IMR-90 (cell line): ENCODE measurements around the gene FUT6. TPM values are rescaled to one million over a fixed set of nuclear protein-coding genes. Genes with fewer than 3 reads are reported as not detected.
A peak's percentile ranks its signal among the peaks of the same experiment; 100 is the strongest.

Experiments used
- ATAC-seq: fragments of 200-7000 bp; cut with Tn5 transposase; 2 replicates; pipeline ENCODE4 v1.9.1; 2020; ENCODE audit warnings: low read depth, mild to moderate bottlenecking, moderate library complexity
- BruUV-seq: library from RNA; stranded (reverse); fragments of 400-500 nt; replicated peaks from 2 replicates; lab custom pipeline; 2021; lab: Mats Ljungman, UMichigan
- CTCF ChIA-PET: fragments of 300-600 bp; formaldehyde crosslinking; extraction: SDS; loops from one replicate; lab custom pipeline; 2021; ENCODE audit warnings: antibody characterized with exemption; lab: Yijun Ruan, JAX
- POLR2A ChIA-PET: fragments of 300-600 bp; sonication (Branson Sonifier 250); formaldehyde crosslinking; loops from one replicate; lab custom pipeline; 2022; ENCODE audit warnings: antibody characterized with exemption; ENCODE audit not compliant: unreplicated experiment; lab: Charles Lee
- DNase-seq: peaks from one replicate; pipeline ENCODE4 v3.0.0; 2013
- H2AFZ ChIP-seq: replicated peaks from 2 replicates; pipeline ENCODE3; 2013; ENCODE audit warnings: low read length, mild to moderate bottlenecking; ENCODE audit not compliant: poor library complexity
- H2AK5ac ChIP-seq: 2 replicates; pipeline ENCODE4 v1.6.1; 2013; ENCODE audit warnings: low read depth, low read length, inconsistent platforms
- H2AK9ac ChIP-seq: replicated peaks from 2 replicates; pipeline ENCODE3; 2013; ENCODE audit warnings: mild to moderate bottlenecking, low read depth, low read length, moderate library complexity; ENCODE audit not compliant: poor library complexity
- H2BK120ac ChIP-seq: 2 replicates; pipeline ENCODE4 v1.6.1; 2013; ENCODE audit warnings: low read depth, low read length, inconsistent platforms
- H2BK15ac ChIP-seq: 3 replicates; pipeline ENCODE4 v1.6.1; 2013; ENCODE audit warnings: low read depth, low read length, inconsistent platforms
- H2BK20ac ChIP-seq: 2 replicates; pipeline ENCODE4 v1.6.1; 2013; ENCODE audit warnings: low read depth, mild to moderate bottlenecking, inconsistent platforms, low read length, moderate library complexity
- H2BK5ac ChIP-seq: 2 replicates; pipeline ENCODE4 v1.6.1; 2013; ENCODE audit warnings: mild to moderate bottlenecking, low read depth, low read length, inconsistent platforms; ENCODE audit not compliant: poor library complexity, severe bottlenecking
- H3K14ac ChIP-seq: replicated peaks from 2 replicates; pipeline ENCODE4 v1.6.1; 2013; ENCODE audit warnings: low read depth, low read length, inconsistent platforms
- H3K18ac ChIP-seq: 2 replicates; pipeline ENCODE4 v1.6.1; 2013; ENCODE audit warnings: low read depth, low read length, control low read depth
- H3K23ac ChIP-seq: 2 replicates; pipeline ENCODE4 v1.6.1; 2013; ENCODE audit warnings: low read depth, low read length, inconsistent platforms
- H3K27ac ChIP-seq: 2 replicates; pipeline ENCODE4 v1.5.1; 2013; ENCODE audit warnings: mild to moderate bottlenecking, control low read depth, low read length; ENCODE audit not compliant: insufficient read depth
- H3K27me3 ChIP-seq: 2 replicates; pipeline ENCODE4 v1.6.1; 2013; ENCODE audit warnings: low read length; ENCODE audit not compliant: control insufficient read depth, insufficient read depth
- H3K36me3 ChIP-seq: 2 replicates; pipeline ENCODE4 v1.6.1; 2013; ENCODE audit warnings: low read length, mixed read lengths; ENCODE audit not compliant: control insufficient read depth, insufficient read depth
- H3K4ac ChIP-seq: 2 replicates; pipeline ENCODE4 v1.6.1; 2013; ENCODE audit warnings: low read depth, low read length, inconsistent platforms
- H3K4me1 ChIP-seq: 2 replicates; pipeline ENCODE4 v1.6.1; 2013; ENCODE audit warnings: low read length, mixed read lengths; ENCODE audit not compliant: control insufficient read depth, insufficient read depth
- H3K4me2 ChIP-seq: 2 replicates; pipeline ENCODE4 v1.6.1; 2013; ENCODE audit warnings: low read depth, mild to moderate bottlenecking, control low read depth, low read length, moderate library complexity
- H3K4me3 ChIP-seq: 2 replicates; pipeline ENCODE4 v1.5.1; 2013; ENCODE audit warnings: low read depth, mild to moderate bottlenecking, control low read depth, low read length, moderate library complexity; ENCODE audit not compliant: insufficient read depth
- H3K56ac ChIP-seq: 2 replicates; pipeline ENCODE4 v1.6.1; 2013; ENCODE audit warnings: low read length, inconsistent platforms; ENCODE audit not compliant: insufficient read depth; ENCODE audit errors: extremely low read depth
- H3K79me1 ChIP-seq, 2 experiments: 2 replicates each; pipeline ENCODE4 v1.6.1; 2013; ENCODE audit warnings: low read length in 2 of 2, inconsistent platforms in 1 of 2, low read depth in 1 of 2
- H3K9ac ChIP-seq: 2 replicates; pipeline ENCODE4 v1.6.1; 2013; ENCODE audit warnings: low read depth, low read length, control low read depth
- H3K9me1 ChIP-seq: 2 replicates; pipeline ENCODE4 v1.6.1; 2013; ENCODE audit warnings: low read length, inconsistent platforms; ENCODE audit not compliant: insufficient read depth
- H3K9me3 ChIP-seq: 2 replicates; pipeline ENCODE4 v1.6.1; 2013; ENCODE audit warnings: low read length; ENCODE audit not compliant: control insufficient read depth, insufficient read depth
- H4K20me1 ChIP-seq: 2 replicates; pipeline ENCODE4 v1.6.1; 2013; ENCODE audit warnings: low read length, inconsistent platforms; ENCODE audit not compliant: insufficient read depth
- H4K5ac ChIP-seq: 2 replicates; pipeline ENCODE4 v1.6.1; 2013; ENCODE audit warnings: mild to moderate bottlenecking, low read depth, low read length, control low read depth
- H4K8ac ChIP-seq, 2 experiments: 2 replicates each; pipeline ENCODE4 v1.6.1; 2013; ENCODE audit warnings: low read depth in 2 of 2, low read length in 2 of 2, control low read depth in 1 of 2, inconsistent platforms in 1 of 2
- H4K91ac ChIP-seq: 2 replicates; pipeline ENCODE4 v1.6.1; 2013; ENCODE audit warnings: low read depth, low read length, inconsistent platforms; ENCODE audit not compliant: insufficient read depth
- CTCF ChIP-seq: conservative IDR thresholded peaks from 2 replicates; pipeline ENCODE4 v1.5.1; 2012; ENCODE audit warnings: mild to moderate bottlenecking, low read depth, low read length, improper control_type of control experiment
- WGBS, 2 experiments: methylation state at CpG; one replicate each; pipeline versions ENCODE4 v1.1.5 to v1.1.7; 2013; ENCODE audit warnings: missing lambda C conversion rate in 2 of 2; ENCODE audit not compliant: insufficient read length in 1 of 2; ENCODE audit errors: extremely low coverage in 2 of 2; 5-methylcytosine and 5-hydroxymethylcytosine counted together
- dilution Hi-C: fragments of 300-500 bp; cut with HindIII; formaldehyde crosslinking; loops from one replicate; pipeline ENCODE4 v1.14.3; 2018; ENCODE audit warnings: low sequenced_read_pairs; ENCODE audit not compliant: unreplicated experiment
- in situ Hi-C: fragments of 300-500 bp; cut with MboI; formaldehyde crosslinking; loops from 3 replicates; pipeline ENCODE4 v1.14.3; 2019; ENCODE audit warnings: low sequenced_read_pairs, inconsistent platforms, mixed read lengths
- intact Hi-C: fragments of 100-400 bp; cut with micrococcal nuclease; formaldehyde crosslinking; loops from 2 replicates; pipeline ENCODE4 v1.10.0; 2022
- polyA plus RNA-seq, 3 experiments: library from polyadenylated mRNA; depleted of rRNA; stranded (reverse); fragments of >200 nt; gene quantifications; 2 replicates each; pipeline ENCODE4 v1.2.3, GENCODE V29; 2012; ENCODE audit warnings: low replicate concordance in 1 of 3
- total RNA-seq: library from RNA; depleted of rRNA; stranded (reverse); fragments of >200 nt; gene quantifications from 2 replicates; pipeline ENCODE4 v1.2.3, GENCODE V29; 2012

The FUT6 gene
- total and polyA plus RNA-seq, 2 of the 4 experiments (the other 2 are of a cell fraction): not detected

GRCh38 chr19:5818594-5818993, 20.9 kb downstream of the FUT6 start:
- no peak for TF ChIP-seq CTCF
- Histone ChIP-seq H3K4me1 (peaks cover 5% of the 10 kb centered on the region), H3K4me2 (no peak overlapping the region), H3K18ac (no peak overlapping the region), H2BK15ac (no peak overlapping the region), H3K14ac (no peak overlapping the region), H4K8ac (no peak overlapping the region), H3K27me3 (peaks cover 20% of the 10 kb centered on the region), H3K4ac (no peak overlapping the region), H4K20me1 (no peaks in the 10 kb centered on the region; the same call in 1 of the 2 replicates), H2AFZ (peak overlapping the region; percentile 32), H3K23ac (no peak overlapping the region), H2BK120ac (no peak overlapping the region), H3K36me3 (no peaks in the 10 kb centered on the region), H2AK5ac (no peak overlapping the region), H3K79me1 (no peaks in the 10 kb centered on the region), H3K56ac (no peak overlapping the region), H3K9ac (no peak overlapping the region), H3K27ac (no peak overlapping the region), H2AK9ac (no peak overlapping the region), H4K91ac (no peak overlapping the region), H3K9me1 (no peaks in the 10 kb centered on the region), H2BK5ac (no peak overlapping the region), H4K5ac (no peak overlapping the region), H2BK20ac (no peak overlapping the region), H3K9me3 (no peaks in the 10 kb centered on the region), H3K4me3 (no peak overlapping the region)
- dilution Hi-C loops: no loop called here
- DNase-seq (no peak), ATAC-seq (no peak)
- intact Hi-C loops: no loop called here
- ChIA-PET POLR2A (no interaction called here), CTCF (interaction anchor here (0.9 kb wide), 1 partner anchor 15 kb away, joined by 9 read pairs; no protein-coding TSS in a partner anchor)
- WGBS, 2 experiments: no CpG with 5 or more reads among the region's 10 CpGs
- in situ Hi-C loops: no loop called here
- no TSS peak for BruUV-seq
